ENCODE measurements around the gene TSPAN15.
"Not testable (repeated sequence)": the region's sequence is repeated elsewhere in the genome, so short reads cannot be mapped to it uniquely, and the experiment has no call there.

TSPAN15 gene

DNA sequence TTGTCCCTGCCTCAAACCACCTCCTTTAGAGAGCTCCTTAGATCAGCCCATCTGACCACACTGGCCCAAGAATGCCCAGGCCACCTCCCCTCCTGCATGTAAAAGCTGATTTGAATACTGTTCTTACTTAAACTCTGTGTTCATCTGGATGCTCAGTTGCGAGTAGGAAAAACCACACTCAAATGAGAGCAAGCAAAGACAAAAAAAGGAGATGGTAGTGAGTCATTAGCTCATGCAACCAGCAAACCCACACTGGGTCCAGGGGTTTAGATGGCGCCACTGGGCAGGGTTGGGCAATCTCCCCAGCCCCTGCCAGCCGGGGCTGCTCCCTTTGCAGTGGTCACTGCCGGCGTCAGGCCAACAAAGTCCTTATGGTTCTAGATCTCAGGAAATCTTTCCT lies 32.7 kb downstream of the TSPAN15 start:
- no peak overlapping the region for H3K9ac ChIP-seq (ENCODE audit: low read length)

DNA sequence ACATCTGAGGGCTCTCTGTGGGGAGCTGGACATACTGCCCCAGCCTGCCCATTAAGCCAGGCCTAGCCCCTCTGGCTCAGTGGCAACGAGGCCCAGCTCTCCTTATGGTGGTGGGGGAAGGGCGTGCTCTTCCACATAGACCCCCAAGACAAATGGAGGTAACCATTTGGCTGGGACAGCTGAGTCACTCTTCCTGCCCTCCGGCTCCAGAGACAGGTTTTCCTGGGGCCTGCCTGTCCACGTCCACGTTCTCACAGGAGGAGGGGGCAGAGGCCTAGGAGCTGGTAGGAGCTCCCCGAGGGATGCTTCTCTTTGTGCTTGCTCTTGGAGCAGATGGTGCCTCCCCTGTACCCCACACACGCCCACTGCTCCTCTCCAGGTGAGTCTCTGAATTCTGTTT lies 33.5 kb downstream of the TSPAN15 start:
- H2AFZ ChIP-seq (ENCODE audit: low read length), result no peak overlapping the region
- H3K27me3 ChIP-seq (ENCODE audit: insufficient read depth, low read length), result peaks cover 6% of the 10 kb centered on the region; the same call in 1 of the 2 replicates
- no peak overlapping the region for H3K9ac ChIP-seq (ENCODE audit: low read length)
- no peaks in the 10 kb centered on the region for H3K4me1 ChIP-seq (ENCODE audit: insufficient read depth, low read length, severe bottlenecking)
- no peaks in the 10 kb centered on the region for H3K9me2 ChIP-seq (ENCODE audit: low read depth, low read length)
- H4K20me1 ChIP-seq (ENCODE audit: insufficient read depth, low read length), result no peaks in the 10 kb centered on the region
- no peaks in the 10 kb centered on the region for H3F3A ChIP-seq (ENCODE audit: insufficient read depth, low read length)
- H3K4me3 ChIP-seq (ENCODE audit: low read depth, low read length, poor library complexity, severe bottlenecking), result no peak overlapping the region
- H3K79me2 ChIP-seq (ENCODE audit: insufficient read depth, low read length), result no peaks in the 10 kb centered on the region
- no peaks in the 10 kb centered on the region; the same call in 1 of the 2 replicates for H3K36me3 ChIP-seq (ENCODE audit: insufficient read depth, low read length)
- TF ChIP-seq EZH2 (IDR thresholded peaks at IDR 0.05; ENCODE audit: borderline replicate concordance, low read length), result no peak
- TF ChIP-seq, protein P1, sequence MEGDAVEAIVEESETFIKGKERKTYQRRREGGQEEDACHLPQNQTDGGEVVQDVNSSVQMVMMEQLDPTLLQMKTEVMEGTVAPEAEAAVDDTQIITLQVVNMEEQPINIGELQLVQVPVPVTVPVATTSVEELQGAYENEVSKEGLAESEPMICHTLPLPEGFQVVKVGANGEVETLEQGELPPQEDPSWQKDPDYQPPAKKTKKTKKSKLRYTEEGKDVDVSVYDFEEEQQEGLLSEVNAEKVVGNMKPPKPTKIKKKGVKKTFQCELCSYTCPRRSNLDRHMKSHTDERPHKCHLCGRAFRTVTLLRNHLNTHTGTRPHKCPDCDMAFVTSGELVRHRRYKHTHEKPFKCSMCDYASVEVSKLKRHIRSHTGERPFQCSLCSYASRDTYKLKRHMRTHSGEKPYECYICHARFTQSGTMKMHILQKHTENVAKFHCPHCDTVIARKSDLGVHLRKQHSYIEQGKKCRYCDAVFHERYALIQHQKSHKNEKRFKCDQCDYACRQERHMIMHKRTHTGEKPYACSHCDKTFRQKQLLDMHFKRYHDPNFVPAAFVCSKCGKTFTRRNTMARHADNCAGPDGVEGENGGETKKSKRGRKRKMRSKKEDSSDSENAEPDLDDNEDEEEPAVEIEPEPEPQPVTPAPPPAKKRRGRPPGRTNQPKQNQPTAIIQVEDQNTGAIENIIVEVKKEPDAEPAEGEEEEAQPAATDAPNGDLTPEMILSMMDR (IDR thresholded peaks at IDR 0.05; ENCODE audit: low read length), result no peak
- H3K9me3 ChIP-seq (ENCODE audit: low read length), result 0 out of 2 replicates have a peak, but pooled peaks cover 3% of the 10 kb centered on the region
- H3K27ac ChIP-seq (ENCODE audit: low read depth, low read length, poor library complexity, severe bottlenecking), result no peak overlapping the region
- no peak overlapping the region for H3K4me2 ChIP-seq (ENCODE audit: low read length)

More for the DNA sequence above, 32.7 kb downstream of the TSPAN15 start:
- no peaks in the 10 kb centered on the region for H3K4me1 ChIP-seq (ENCODE audit: insufficient read depth, low read length, severe bottlenecking)
- H3K4me2 ChIP-seq (ENCODE audit: low read length), result no peak overlapping the region
- H3K27me3 ChIP-seq (ENCODE audit: insufficient read depth, low read length), result peaks cover 6% of the 10 kb centered on the region; the same call in 1 of the 2 replicates
- no peak overlapping the region for H3K4me3 ChIP-seq (ENCODE audit: low read depth, low read length, poor library complexity, severe bottlenecking)
- no peaks in the 10 kb centered on the region for H3F3A ChIP-seq (ENCODE audit: insufficient read depth, low read length)
- no peaks in the 10 kb centered on the region for H3K79me2 ChIP-seq (ENCODE audit: insufficient read depth, low read length)
- no peaks in the 10 kb centered on the region; the same call in 1 of the 2 replicates for H3K36me3 ChIP-seq (ENCODE audit: insufficient read depth, low read length)
- no peaks in the 10 kb centered on the region for H4K20me1 ChIP-seq (ENCODE audit: insufficient read depth, low read length)
- TF ChIP-seq EZH2 (IDR thresholded peaks at IDR 0.05; ENCODE audit: borderline replicate concordance, low read length), result no peak
- TF ChIP-seq, protein P1 (IDR thresholded peaks at IDR 0.05; ENCODE audit: low read length), result no peak
- no peaks in the 10 kb centered on the region for H3K9me2 ChIP-seq (ENCODE audit: low read depth, low read length)
- H3K27ac ChIP-seq (ENCODE audit: low read depth, low read length, poor library complexity, severe bottlenecking), result no peak overlapping the region
- no peak overlapping the region for H2AFZ ChIP-seq (ENCODE audit: low read length)
- 0 out of 2 replicates have a peak, but pooled peaks cover 3% of the 10 kb centered on the region for H3K9me3 ChIP-seq (ENCODE audit: low read length)

DNA sequence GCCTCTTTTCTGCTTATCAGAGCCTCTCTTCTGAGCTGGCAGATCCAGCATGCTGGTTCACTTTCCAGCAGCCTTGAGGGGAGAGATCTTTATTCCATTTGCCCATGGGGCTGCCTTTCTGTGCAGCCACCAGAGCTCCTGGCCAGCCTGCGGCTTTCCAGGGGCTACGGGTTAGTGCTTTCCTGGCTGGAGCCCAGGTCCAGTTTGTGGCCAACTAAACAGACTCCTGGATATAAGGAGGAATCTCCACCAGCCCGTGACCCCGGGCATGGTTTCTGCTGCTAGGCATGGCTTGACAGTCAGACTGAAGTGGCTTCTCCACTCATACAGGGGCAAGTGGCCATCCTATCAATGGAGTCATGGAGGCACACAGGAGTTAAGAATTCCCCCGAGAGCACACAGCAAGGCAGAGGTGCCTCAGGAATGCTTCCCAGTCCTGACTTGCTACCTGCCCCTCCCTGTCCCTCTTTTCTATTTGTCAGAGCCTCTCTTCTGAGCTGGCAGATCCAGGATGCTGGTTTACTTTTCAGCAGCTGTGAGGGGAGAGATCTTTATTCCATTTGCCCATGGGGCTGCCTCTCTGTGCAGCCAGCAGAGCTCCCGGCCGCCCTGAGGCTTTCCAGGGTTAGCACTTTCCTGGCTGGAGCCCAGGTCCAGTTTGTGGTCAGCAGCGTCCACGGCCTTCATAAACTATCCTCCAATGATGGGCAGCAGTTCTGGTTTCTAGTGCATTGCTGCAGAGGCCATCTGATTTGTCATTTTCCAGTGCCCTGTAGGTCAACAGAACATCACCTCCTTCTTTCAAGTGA lies 35.9 kb downstream of the TSPAN15 start:
- Histone ChIP-seq H3K9me2 (ENCODE audit: low read depth, low read length) (no peaks in the 10 kb centered on the region), H3F3A (ENCODE audit: insufficient read depth, low read length) (no peaks in the 10 kb centered on the region), H3K27ac (ENCODE audit: low read depth, low read length, poor library complexity, severe bottlenecking) (no peak overlapping the region), H3K79me2 (ENCODE audit: insufficient read depth, low read length) (no peaks in the 10 kb centered on the region), H3K4me2 (ENCODE audit: low read length) (no peak overlapping the region), H3K9me3 (ENCODE audit: low read length) (0 out of 2 replicates have a peak, but pooled peaks cover 3% of the 10 kb centered on the region), H3K4me1 (ENCODE audit: insufficient read depth, low read length, severe bottlenecking) (no peaks in the 10 kb centered on the region), H3K9ac (ENCODE audit: low read length) (no peak overlapping the region), H3K4me3 (ENCODE audit: low read depth, low read length, poor library complexity, severe bottlenecking) (no peak overlapping the region), H4K20me1 (ENCODE audit: insufficient read depth, low read length) (no peaks in the 10 kb centered on the region), H3K27me3 (ENCODE audit: insufficient read depth, low read length) (peaks cover 9% of the 10 kb centered on the region), H3K36me3 (ENCODE audit: insufficient read depth, low read length) (no peaks in the 10 kb centered on the region; the same call in 1 of the 2 replicates), H2AFZ (ENCODE audit: low read length) (no peak overlapping the region)
- TF ChIP-seq, protein P1 (IDR thresholded peaks at IDR 0.05; ENCODE audit: low read length), result no peak
- TF ChIP-seq EZH2 (IDR thresholded peaks at IDR 0.05; ENCODE audit: borderline replicate concordance, low read length), result no peak

DNA sequence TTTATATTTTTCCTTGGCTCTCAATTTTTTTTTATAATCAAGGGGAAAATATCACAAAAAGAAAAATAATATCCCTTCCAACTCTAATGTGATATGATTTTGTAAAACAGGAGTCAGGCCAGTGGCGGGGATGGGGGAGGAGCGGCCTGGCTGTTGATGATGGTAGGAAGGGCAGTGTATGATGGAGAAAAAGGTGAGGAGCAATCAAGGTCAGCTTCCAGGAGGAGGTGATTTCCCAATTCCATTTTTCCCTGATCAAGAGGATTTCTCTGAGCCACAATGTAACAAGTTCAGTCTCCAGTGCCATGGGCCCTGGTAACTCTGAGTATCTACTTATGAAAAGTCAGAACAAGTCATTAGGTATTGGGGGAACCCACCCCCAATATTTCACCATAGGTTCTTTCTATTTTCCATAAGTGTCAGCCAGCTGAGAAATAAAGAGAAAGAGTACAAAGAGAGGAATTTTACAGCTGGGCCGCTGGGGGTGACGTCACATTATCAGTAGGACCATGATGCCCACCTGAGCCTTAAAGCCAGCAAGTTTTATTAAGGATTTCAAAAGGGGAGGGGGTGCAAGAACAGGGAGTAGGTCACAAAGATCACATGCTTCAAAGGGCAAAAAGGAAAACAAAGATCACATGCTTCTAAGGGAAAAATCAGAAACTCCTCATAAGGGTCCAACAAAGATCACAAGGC lies 37.0 kb downstream of the TSPAN15 start:
- H4K20me1 ChIP-seq (ENCODE audit: insufficient read depth, low read length); H3K36me3 ChIP-seq (ENCODE audit: insufficient read depth, low read length); H3K79me2 ChIP-seq (ENCODE audit: insufficient read depth, low read length); H3K27ac ChIP-seq (ENCODE audit: low read depth, low read length, poor library complexity, severe bottlenecking); H3K4me3 ChIP-seq (ENCODE audit: low read depth, low read length, poor library complexity, severe bottlenecking); H3F3A ChIP-seq (ENCODE audit: insufficient read depth, low read length); H3K9me2 ChIP-seq (ENCODE audit: low read depth, low read length); H2AFZ ChIP-seq (ENCODE audit: low read length); H3K27me3 ChIP-seq (ENCODE audit: insufficient read depth, low read length); H3K9ac ChIP-seq (ENCODE audit: low read length); H3K4me2 ChIP-seq (ENCODE audit: low read length); H3K9me3 ChIP-seq (ENCODE audit: low read length); H3K4me1 ChIP-seq (ENCODE audit: insufficient read depth, low read length, severe bottlenecking): not testable (repeated sequence)

DNA sequence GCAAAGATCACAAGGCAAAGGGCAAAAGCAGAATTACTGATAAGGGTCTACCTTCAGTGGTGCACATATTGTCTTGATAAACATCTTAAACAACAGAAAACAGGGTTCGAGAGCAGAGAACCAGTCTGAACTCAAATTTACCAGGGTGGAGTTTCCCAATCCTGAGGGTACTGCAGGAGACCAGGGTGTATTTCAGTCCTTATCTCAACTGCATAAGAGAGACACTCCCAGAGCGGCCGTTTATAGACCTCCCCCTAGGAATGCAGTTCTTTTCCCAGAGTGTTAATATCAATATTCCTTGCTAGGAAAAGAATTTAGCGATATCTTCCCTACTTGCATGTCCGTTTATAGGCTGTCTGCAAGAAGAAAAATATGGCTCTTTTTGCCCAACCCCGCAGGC lies 37.6 kb downstream of the TSPAN15 start:
- not testable (repeated sequence) for H3K9ac ChIP-seq (ENCODE audit: low read length); H3K4me1 ChIP-seq (ENCODE audit: insufficient read depth, low read length, severe bottlenecking); H3F3A ChIP-seq (ENCODE audit: insufficient read depth, low read length)

More for the DNA sequence above, 37.6 kb downstream of the TSPAN15 start:
- H3K36me3 ChIP-seq (ENCODE audit: insufficient read depth, low read length); H3K4me2 ChIP-seq (ENCODE audit: low read length); H4K20me1 ChIP-seq (ENCODE audit: insufficient read depth, low read length); H3K79me2 ChIP-seq (ENCODE audit: insufficient read depth, low read length); H3K27me3 ChIP-seq (ENCODE audit: insufficient read depth, low read length); H3K9me3 ChIP-seq (ENCODE audit: low read length); H2AFZ ChIP-seq (ENCODE audit: low read length); H3K27ac ChIP-seq (ENCODE audit: low read depth, low read length, poor library complexity, severe bottlenecking); H3K9me2 ChIP-seq (ENCODE audit: low read depth, low read length); H3K4me3 ChIP-seq (ENCODE audit: low read depth, low read length, poor library complexity, severe bottlenecking): not testable (repeated sequence)
